Measurements from ENCODE around the gene FUBP3.

Gene FUBP3

DNA sequence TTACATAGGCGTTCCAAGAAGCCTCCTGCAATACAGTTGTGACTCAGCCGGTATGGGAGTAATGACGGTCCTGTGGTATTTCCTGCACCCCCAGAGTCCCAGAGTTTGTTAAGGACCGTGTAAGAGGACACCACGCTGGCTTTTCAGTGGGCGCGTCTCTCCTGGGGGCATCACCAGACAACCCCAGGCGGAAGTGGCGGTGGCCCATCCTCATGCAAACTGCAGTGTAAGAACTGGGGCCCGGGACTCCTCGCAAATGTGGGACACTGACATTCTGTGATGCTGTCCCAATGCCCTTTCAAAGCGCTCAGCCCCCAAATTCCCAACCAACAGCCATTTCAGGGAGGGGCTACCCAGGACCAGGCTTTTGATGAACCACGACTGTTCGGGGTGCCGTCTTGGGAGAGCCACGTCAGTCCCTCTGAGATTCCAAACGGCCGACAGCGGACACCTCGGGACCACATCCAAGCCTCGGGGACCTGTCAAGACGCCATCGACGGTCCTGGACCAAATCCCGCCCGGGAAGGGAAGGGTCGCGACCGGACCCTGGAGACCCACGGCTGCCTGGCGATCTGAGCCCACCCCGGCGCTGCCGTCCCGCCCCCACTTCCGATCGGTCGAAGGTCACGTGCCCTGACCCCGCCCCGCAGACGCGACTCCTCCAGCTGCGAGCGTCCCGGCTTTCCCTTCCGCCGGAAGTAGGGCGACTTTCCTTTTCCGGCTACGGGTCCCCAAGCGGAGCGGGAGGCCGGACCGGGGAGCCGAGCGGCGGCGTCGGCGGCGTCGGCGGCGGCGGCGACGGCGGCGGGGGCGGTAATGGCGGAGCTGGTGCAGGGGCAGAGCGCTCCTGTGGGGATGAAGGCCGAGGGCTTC is at the start of gene FUBP3:
FUBP3 (plus strand) TSS at position 713 of the 873 bp plus-strand sequence; CDS start at position 817, 104 bp downstream.
- peak; percentile 99 for DNase-seq (ENCODE audit: low spot score)
- in situ Hi-C loops (cut with MboI; ENCODE audit: low sequenced_read_pairs, unreplicated experiment): no loop called here
- no peak for TF ChIP-seq CTCF (IDR thresholded peaks at IDR 0.05; ENCODE audit: borderline replicate concordance, control extremely low read depth, extremely low read depth, insufficient read depth, missing control alignments)

DNA sequence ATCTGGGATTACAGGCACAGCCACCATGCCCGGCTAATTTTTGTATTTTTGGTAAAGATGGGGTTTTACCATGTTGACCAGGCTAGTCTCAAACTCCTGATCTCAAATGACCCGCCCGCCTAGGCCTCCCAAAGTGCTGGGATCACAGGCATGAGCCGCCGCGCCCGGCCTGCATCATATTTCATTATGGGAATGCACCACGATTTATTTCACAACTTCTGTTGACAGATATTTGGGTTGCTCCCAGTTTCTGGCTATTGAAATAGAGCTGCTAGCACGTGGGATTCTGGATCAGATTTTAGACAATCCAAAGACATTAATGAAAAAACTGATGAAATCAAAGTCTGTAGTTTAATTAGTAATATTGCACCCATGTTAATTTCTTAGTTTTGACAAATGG is 48.4 kb upstream of the FUBP3 start:
- no peak for TF ChIP-seq CTCF (IDR thresholded peaks at IDR 0.05; ENCODE audit: borderline replicate concordance, control extremely low read depth, extremely low read depth, insufficient read depth, missing control alignments)
- in situ Hi-C loops (cut with MboI; ENCODE audit: low sequenced_read_pairs, unreplicated experiment): no loop called here
- DNase-seq (ENCODE audit: low spot score): no peak

DNA sequence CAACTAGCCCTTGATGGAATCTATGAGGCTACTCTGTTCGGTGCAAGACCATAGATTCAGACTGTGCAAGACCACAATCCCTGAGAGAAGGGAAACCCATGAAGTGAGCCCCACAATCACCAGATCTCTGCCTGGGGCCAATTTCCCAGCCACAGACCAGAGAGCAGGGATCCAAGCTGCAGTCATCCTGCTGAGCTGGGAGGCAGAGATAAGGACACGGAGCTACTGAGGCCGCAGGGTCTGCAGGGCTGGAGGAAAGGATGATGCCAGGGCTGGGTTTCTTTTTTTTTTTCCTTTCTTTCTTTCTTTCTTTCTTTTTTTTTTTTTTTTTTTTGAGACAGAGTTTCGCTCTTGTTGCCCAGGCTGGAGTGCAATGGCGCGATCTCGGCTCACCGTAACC is 47.7 kb upstream of the FUBP3 start:
- in situ Hi-C loops (cut with MboI; ENCODE audit: low sequenced_read_pairs, unreplicated experiment): no loop called here
- TF ChIP-seq CTCF (IDR thresholded peaks at IDR 0.05; ENCODE audit: borderline replicate concordance, control extremely low read depth, extremely low read depth, insufficient read depth, missing control alignments): no peak
- DNase-seq (ENCODE audit: low spot score): no peak

DNA sequence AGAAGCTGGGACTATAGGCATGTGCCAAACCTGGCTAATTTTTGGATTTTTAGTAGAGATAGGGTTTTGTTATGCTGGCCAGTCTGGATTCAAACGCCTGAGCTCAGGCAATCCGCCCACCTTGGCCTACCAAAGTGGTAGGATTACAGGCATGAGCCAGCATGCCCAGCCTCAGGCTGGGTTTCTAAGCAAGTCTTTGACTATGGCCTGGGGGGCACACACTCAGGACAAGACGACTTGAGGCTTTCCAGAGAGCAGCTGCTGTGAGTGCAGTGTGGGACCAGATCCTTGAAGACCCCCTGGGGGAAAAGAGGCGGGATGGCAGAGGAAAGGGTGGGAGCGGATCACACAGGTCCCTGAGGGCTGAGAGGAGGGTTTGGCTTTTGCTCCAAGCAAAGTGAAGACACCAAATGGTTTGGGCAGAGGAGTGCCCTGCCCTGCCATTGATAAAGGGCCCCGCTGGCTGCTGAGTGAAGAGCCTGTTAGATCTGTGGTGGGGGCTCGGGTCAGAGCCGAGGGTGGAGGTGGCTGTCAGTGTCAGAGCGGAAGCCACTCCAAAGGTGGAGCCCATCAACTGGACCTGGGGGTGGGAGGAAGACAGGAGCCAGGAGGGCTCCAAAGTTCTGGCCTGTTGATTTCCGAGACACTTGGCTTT is 46.8 kb upstream of the FUBP3 start:
- in situ Hi-C loops (cut with MboI; ENCODE audit: low sequenced_read_pairs, unreplicated experiment): no loop called here
- no peak for DNase-seq (ENCODE audit: low spot score)
- TF ChIP-seq CTCF (IDR thresholded peaks at IDR 0.05; ENCODE audit: borderline replicate concordance, control extremely low read depth, extremely low read depth, insufficient read depth, missing control alignments): no peak

DNA sequence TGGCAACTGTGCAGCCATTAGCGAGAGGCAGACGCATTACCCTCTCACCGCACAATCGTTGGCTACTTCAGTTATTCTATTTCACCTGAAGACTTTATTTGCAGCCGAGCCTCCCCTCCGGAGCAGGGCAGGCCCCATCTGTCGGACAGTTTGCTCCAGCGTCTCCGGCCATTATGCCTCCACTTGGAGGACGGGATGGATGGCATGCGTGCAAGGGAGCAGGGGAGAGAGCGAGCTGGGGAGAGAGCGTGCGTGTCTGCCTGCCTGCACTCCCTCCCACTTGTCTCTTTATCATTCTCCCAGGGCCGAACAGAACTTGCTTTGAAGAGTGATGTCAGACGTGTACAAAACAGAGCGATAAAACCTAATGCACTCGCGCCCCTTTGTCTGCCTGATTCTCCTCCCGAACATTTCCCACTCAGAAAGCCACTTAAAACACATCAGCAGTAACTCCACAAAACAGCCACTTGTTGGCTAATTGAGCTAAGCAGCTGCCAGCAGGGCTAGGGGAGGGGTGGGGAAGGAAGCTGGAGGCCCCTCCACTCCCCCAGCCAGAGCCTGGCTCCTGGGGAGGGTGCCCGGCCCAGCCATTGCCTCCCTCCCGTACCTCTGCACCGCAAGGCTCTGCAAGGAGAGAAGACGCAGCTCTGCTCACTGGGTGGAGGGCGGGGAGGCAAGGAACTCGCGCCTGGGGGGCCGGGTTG is 43.4 kb upstream of the FUBP3 start:
- DNase-seq (ENCODE audit: low spot score): no peak
- in situ Hi-C loops (cut with MboI; ENCODE audit: low sequenced_read_pairs, unreplicated experiment): no loop called here
- no peak for TF ChIP-seq CTCF (IDR thresholded peaks at IDR 0.05; ENCODE audit: borderline replicate concordance, control extremely low read depth, extremely low read depth, insufficient read depth, missing control alignments)

GRCh38 chr9:130536701-130537107 is 42.7 kb upstream of the FUBP3 start:
- in situ Hi-C loops (cut with MboI; ENCODE audit: low sequenced_read_pairs, unreplicated experiment): no loop called here
- DNase-seq (ENCODE audit: low spot score): no peak

More at GRCh38 chr9:130536701-130537107, 42.7 kb upstream of the FUBP3 start:
- TF ChIP-seq CTCF (IDR thresholded peaks at IDR 0.05; ENCODE audit: borderline replicate concordance, control extremely low read depth, extremely low read depth, insufficient read depth, missing control alignments): no peak

Measured in GM13976 (cell line).